ENCODE results near the gene COQ4.
"Not testable (repeated sequence)": the region's sequence is repeated elsewhere in the genome, so short reads cannot be mapped to it uniquely, and the experiment has no call there.

The COQ4 gene

GRCh38 chr9:128298535-128299482 lies 23.8 kb upstream of the COQ4 start:
- no peak for DNase-seq
- ATAC-seq = no peak

- DNase-seq (no peak), ATAC-seq (no peak)
Observed at GRCh38 chr9:128304136-128304970, 18.3 kb upstream of the COQ4 start.

- DNase-seq (no peak), ATAC-seq (no peak)
Observed at GRCh38 chr9:128304971-128305288, 17.7 kb upstream of the COQ4 start.

DNA sequence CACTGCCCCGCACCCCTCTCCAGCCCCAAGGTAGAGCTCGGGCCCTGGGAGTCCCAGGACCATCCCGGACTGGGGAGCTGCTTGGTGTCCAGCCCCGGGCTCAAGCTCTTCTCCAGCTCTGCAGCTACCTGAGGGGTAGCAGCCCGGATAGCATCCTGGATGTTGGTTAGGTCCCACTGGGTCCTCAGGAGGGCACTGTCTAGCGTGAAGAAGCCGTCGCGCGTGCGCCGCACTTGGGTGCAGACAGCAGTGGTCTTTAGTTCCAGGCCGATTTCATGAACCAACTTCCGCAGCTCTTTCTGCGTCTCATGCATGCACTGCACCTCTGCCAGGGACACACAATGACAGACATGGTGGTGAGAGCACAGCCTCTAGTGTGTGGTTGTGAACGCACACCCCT lies 13.1 kb upstream of the COQ4 start:
- DNase-seq (no peak), ATAC-seq (no peak)

- ATAC-seq = no peak
Observed at GRCh38 chr9:128310461-128310860, 12.2 kb upstream of the COQ4 start.

GRCh38 chr9:128314697-128315096 lies 7.9 kb upstream of the COQ4 start:
- ATAC-seq (no peak), DNase-seq (no peak)

More at GRCh38 chr9:128310461-128310860, 12.2 kb upstream of the COQ4 start:
- DNase-seq = no peak

DNA sequence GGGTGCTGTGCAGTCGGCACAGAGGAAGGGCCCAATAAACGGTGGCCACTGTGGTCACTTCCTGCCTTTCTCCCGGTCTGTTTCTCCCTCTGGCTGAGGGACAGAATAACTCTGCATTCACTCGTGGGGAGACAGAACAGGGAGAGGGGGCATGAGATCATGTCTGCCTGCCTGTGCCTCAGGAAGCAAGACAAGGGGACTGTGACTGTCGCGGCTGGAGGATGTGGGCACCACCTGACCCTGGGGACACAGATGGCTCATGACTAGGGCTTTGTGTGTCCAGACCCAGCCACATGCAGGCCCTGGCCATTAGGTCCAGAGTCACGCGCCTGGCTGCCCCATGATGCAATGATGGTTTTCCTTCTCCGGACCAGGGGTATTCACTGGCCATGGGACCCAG lies 6.2 kb upstream of the COQ4 start:
- ATAC-seq (no peak), DNase-seq (no peak)

DNA sequence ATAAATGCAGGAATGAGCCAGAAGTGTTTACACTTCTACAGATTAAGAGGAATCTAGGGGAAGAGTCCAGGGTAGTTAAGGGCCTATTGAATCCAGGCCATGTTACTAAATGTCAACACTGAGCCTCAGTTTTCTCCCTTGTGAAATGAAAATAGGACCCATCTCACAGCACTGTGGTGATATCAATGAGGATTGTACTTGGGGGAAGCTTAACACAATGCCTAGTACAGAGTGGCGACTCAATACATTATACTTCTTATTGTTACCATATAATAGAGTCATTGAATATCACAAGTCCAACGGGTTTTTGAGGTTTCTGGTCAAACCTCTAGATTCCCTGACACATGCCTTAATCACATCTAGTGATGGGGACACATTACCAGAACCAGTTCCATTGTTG lies 5.0 kb upstream of the COQ4 start:
- DNase-seq (no peak), ATAC-seq (no peak)

DNA sequence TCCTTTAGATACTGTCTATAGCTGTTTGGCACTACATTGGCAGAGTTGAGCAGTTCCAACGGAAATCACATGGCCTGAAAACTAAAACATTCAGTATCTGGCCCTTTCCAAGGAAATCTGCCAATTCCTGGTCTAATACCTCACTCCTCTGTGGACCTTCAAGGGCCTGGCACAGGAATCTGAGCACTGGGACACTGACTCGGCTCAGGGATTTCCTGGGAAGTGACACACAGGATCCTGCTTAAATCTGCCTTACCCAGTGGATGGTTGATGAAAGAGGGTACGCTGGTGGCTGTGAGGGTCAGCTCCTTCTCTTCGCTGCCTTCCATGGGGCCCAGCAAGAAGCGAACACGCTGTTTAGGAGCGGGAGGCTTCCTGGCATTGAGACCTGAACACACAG lies 1.3 kb upstream of the COQ4 start:
- DNase-seq = no peak
- no peak for ATAC-seq

DNA sequence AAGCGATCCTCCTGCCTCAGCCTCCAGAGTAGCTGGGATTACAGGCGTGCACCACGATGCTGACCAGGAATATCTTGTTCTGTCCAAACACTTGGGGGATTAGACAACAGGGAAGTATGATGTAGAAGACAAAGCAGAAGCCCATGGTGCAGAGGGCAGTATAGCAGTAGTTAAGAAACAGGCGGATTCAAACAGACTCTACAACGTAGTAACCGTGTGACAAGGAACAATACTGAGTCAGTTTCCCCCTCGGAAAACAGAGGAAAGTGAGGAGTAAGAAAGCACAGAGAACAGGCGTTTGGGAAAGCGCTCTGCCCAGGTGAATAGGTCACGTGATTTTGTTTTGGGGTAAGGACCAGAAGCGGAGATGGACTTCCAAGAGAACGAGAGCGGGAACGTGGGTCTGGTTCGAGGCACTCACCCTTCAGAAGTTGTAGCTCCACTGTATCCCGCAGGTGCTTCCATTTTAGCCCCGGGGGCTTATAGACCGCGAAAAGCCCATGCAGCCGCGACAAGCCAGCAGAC lies 698 bp upstream of the COQ4 start:
- no peak for ATAC-seq

DNA sequence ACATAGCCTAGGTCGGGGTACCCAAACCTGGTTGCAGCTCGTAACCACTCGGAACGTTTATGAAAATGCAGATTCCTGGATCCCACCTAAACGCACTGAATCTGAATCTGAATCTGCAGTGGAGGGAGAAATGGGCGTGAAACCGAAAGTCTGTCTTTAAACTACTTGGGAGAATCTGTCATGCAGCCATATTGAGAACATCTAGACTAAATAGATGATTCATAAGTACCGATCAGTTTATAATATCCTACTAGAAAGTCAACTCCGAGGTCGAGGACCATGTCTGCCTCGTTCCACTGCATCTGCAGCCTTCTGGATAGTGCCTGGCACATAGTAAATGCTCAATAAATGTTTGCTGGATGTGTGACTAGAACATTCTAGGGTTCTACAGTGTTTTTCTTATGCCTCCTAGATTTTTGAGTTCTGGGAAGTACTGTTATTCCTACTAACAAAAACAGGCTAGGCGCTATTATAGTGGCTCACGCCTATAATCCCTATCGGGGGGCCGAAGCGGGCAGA lies 632 bp downstream of the COQ4 start:
- ATAC-seq = peak; percentile 46
- DNase-seq = no peak

More for the DNA sequence above, 698 bp upstream of the COQ4 start:
- no peak for DNase-seq

GRCh38 chr9:128323791-128324190 lies 1.2 kb downstream of the COQ4 start:
- no peak for DNase-seq
- no peak for ATAC-seq

- DNase-seq (no peak), ATAC-seq (no peak)
Observed at GRCh38 chr9:128324401-128324800, 1.8 kb downstream of the COQ4 start.

GRCh38 chr9:128325629-128326028 lies 3.0 kb downstream of the COQ4 start:
- DNase-seq = no peak
- no peak for ATAC-seq

GRCh38 chr9:128333451-128333869 lies 10.8 kb downstream of the COQ4 start:
- DNase-seq (no peak), ATAC-seq (no peak)

DNA sequence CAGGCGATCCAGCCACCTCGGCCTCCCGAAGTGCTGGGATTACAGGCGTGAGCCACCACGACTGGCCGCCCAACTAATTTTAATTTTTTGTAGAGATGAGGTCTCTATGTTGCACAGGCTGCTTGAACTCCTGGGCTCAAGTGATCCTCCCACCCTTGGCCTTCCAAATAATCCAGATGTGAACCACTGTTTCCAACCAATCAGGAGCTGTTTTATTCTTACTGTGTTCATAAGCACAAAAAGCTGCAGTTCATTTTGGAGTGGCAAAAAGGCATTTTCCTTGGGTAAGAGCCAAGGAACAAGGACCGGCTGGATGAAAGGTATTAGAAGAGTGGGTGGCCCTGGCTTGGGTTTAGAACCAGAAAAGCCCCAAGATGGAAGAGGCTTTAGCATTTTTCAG lies 12.5 kb downstream of the COQ4 start:
- ATAC-seq = no peak
- DNase-seq = no peak

GRCh38 chr9:128335914-128336313 lies 13.3 kb downstream of the COQ4 start:
- no peak for DNase-seq

DNA sequence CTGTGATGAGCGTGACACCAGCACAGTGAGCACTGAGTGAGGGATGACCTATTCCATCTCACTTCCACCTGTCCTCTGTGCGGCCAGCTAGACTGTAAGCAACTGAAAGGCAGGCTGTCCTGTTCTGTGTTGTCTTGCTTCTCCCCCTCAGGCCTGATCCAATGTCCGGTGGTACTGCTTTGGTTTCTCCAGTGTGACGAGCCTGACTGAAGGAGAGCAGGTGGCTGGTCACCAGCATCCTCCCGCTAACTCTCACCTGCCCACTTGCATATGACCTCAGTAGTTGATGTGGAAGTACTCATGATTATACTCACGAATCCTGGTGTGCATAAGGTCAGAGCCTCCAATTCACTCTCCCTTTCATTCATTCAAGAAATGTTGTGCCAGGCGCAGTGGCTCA lies 15.3 kb downstream of the COQ4 start:
- no peak for ATAC-seq

More at GRCh38 chr9:128335914-128336313, 13.3 kb downstream of the COQ4 start:
- no peak for ATAC-seq

DNA sequence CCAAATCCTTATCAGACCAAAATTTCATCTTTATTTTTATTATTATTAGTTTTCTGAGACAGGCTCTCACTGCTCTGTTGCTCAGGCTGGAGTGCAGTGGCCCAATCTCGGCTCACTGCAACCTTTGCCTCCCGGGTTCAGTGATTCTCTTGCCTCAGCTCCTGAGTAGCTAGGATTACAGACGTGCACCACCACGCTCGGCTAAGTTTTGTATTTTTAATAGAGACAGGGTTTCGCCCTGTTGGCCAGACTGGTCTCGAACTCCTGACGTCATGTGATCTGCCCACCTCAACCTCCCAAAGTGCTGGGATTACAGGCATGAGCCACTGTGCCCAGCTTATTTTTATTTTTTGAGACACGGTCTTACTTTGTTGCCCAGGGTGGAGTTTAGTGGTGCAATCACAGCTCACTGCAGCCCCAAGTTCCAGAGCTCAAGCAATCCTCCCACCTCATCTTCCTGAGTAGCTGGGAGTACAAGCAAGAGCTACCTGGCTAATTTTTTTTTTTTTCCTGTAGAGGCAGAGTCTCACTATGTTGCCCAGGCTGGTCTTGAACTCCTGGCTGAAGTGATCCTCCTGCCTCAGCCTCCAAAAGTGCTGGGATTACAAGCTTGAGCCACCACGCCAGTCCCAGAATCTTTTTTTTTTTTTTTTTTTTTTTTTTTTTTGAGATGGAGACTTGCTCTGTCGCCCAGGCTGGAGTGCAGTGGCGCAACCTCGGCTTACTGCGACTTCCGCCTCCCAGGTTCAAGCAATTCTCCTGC lies 16.4 kb downstream of the COQ4 start:
- not testable (repeated sequence) for DNase-seq, ATAC-seq

More for the DNA sequence above, 15.3 kb downstream of the COQ4 start:
- no peak for DNase-seq

DNA sequence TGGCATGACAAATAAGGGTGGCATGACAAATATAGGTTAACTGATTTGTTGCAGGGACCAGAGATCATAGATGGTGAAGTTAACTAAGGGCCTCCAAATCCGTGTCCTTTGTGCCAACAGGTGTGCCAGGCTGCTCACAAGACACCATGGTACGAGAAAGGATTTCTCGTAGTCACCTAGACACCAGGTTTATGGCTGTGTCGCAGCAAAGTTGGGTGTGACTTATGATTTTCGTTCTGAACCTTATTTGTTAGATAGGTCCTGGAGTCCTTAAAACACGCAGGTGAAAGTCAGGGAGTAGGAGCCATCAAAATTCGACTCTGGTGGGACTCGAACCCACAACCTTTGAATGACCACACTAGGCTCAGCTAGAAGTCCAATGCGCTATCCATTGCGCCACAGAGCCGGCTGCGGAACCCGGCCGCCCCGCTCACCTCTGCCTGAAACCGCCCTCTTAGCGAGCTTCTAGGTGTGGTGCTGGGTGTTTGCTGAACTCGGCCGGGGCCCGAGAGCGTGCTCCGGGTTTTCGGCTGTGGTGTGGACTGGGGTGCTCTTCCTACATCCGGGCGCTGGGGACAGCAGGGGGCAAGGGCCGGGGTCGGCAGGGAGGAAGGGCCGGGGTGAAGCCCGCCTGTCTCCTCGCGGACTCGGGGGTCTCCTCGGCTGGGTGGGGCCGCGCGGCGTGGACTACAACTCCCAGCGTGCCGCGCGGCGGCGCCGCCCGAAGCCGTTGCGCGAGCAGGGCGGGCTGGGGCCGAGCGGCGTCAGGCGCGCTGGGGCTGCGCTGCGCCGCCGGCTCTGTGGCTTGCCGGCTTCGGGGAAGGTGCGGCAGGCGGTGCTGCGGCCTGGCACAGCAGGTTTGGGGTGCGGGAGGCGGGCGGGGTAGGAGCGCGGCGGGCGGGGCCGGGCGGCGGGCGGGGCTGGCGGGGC lies 17.4 kb downstream of the COQ4 start, which contains the start of gene SLC27A4:
TSS of gene SLC27A4 (plus strand) at position 767 of the 930 bp plus-strand sequence. CDS start 2,606 bp downstream, outside the sequence.
- DNase-seq = peak; percentile 84
- ATAC-seq = peak; percentile 93
